ENCODE results near the gene ATXN1.

ATXN1 gene

DNA sequence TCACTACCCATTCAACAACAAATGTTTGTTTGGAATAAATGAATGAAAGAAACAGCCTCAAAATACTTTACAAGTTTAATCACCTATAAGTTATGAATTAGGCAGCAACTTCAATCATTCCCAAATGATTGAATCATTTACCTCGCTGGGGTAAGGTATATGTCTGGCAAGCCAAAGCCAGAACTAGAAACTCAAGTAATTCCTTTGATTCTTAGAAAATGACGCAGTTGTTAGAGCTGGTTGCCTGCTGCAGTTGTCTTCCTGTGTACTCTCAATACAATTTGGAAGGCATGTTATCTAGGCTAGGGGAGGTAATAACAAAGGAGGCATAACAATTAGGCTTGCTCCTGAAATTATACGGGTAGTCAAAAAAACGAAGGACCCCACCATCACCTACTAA lies 160.6 kb downstream of the ATXN1 start:
- no peak for DNase-seq

DNA sequence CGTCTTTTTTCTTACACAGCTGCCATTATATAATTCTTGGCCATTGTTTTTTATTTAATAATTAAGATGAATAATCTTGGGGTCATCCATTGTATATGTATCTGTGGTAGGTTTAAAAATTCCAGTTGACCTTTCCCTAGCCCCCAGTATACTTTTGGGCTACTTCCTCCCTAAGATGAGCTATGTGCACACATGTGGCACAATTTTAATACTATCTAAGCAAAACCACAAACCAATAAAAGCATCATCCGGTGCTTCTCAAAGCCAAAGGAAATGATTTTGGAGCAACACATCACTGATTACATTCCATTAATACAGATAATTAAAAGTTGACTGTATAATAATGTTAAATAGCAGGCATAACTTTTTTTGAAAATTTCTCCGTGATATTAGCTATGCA lies 161.2 kb downstream of the ATXN1 start:
- no peak for DNase-seq

DNA sequence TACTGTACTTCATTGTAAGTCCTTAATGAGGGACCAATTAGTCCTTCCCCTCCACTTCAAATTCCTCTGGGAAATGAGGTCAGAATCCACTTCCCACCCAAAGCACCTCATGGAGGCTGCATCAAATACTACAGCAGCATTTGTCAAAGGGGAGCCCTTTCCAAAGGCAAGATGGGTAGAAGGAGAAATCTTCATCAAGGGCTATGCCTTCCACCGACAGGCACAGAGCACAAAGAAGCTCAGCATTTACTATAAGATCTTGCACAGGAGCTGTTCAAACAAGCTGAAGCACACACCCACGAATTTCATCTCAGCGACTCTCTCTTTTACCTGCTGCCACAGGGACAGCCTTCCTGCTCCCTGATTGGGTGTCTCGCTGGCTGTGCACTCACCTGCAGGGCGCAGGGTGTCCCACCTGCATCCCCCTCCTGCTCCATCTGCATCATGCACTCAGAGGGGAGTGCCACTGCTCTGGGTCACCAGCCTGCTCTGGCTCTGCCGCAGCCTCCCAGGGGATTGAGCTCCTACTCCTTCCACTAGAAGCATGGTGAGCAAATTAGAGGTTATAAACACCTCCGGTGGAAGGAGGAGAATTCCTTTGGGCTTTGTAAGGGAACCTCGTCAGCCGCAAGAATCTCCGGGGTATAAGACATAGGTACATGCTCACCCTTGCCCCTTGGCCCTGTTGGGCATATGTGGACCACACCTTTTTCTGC lies 164.5 kb downstream of the ATXN1 start:
- DNase-seq = no peak

DNA sequence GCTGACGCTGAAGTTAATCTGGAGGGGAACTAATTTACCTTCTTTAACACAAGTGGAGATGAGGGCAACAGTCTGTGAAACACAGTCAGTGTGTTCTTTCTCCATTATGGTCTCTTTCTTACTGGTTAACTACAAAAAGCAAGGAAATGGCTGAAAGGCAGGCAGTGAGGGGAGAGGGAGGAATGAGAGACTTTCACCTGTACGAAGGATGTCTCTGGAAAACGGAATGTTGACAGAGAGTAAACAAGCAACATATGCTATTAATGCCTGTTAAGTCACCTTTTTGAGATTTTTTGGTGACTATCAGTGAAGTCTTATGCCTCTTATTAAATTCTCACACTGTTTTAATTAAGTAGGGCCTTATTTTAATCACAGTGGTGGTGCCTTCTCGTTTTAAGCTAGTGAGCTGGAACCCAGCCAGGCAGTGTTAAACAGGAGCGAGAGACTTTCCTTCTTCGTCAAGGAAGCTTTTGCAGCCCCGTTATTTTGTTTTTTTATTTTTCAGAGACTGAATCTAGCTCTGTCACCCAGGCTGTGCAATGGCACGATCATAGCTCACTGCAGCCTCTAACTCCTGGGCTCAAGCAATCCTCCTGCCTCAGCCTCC lies 165.6 kb downstream of the ATXN1 start:
- no peak for DNase-seq

DNA sequence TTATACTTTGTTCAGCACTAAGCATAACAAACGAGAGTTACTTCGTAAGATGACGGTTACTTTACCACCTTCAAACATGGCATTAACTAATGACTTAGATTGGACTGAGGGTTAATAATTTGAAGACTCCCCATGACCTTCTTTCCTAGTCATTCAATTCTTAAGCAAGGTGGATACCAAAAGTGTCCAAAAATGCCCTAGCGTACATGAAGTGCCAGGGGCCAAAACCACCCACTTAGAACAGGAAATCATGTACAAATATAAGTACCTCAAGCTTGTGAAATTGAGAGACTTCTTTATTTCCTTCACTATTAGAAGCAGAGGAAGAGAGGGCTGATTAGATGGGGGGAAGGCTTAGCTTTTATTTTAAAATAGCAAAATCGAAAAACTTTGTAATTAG lies 166.4 kb downstream of the ATXN1 start:
- no peak for DNase-seq

DNA sequence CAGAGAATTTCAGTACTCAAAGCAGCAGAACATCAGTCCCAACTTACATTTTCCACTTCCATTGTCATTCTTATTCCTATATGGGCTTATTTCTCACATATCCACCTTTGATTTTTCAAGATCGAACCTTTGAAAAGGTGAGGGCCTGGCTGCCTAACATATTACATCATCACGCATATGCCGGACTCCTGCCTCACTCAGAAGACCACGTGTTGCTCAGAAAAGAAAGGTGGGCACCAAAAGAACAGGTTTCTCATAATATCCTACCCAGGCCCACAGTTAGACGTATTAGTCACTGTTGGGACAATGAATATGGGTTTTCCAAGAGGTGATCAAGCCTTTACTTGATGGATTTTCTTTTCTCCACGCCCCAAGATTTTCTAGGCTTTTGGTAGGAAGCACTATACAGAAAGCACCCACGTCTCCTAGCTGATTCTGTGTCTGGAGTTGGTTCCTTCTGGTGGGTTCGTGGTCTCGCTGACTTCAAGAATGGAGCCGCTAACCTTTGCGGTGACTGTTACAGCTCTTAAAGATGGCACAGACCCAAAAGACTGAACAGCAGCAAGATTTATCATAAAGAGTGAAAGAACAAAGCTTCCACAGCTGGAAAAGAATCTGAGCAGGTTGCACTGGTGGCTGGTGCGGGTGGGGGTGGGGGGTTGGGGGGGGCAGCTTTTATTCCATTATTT lies 168.9 kb downstream of the ATXN1 start:
- no peak for DNase-seq

DNA sequence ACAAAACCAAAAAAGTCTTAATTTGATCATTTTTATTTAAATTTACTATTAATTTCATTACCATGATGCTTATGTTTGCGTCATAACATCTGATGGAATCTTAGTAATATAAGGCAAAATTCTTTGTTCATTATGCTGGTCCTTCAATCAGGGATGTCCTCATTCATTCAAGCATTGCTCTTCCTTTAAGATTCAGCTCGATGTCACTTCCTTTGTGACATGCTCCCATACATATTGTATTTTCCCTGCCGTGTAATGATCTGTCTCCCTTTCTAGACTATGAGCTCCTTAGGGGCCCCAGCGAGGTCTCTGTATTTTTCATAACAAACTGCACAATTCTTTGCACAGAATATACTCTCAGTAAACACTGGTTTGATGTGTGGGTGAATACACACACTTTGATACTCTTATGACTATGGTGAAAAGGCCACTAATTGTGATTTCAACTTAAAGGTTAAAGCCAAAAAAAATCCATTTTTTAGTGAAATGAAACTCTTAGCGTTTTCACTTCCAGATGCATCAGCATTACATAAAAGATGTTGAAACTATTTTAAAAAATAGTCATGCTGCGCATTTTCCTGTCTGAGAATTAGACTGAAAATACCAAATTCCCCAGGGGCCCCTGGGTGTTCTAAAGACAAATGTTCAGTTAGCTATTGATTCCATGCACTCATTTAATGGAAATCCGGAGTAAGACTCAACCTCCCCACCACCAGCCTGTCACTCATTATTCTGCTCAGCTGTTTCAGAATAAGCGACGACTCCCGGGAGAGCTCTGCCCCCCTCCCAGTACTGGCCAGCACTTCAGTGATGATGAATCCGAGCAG lies 169.7 kb downstream of the ATXN1 start:
- DNase-seq = peak; percentile 50

DNA sequence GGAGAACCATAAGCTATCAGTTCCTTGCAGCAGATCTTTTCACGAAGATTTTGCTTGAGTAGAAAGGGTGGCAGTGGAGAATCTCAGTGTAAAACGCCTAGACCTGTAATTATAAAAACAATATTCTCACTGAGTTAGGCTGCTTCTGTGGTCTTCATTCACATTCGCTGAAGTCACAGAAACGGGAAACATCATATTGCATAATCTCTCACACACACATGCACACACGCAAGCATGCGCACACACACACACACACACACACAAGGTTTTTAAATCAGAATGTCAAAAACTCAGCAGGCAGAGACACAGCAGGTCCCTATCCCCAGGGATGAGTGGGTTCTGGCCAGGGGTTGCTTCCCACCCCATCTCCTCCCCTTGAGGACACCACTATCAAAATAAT lies 175.5 kb downstream of the ATXN1 start:
- DNase-seq = no peak

DNA sequence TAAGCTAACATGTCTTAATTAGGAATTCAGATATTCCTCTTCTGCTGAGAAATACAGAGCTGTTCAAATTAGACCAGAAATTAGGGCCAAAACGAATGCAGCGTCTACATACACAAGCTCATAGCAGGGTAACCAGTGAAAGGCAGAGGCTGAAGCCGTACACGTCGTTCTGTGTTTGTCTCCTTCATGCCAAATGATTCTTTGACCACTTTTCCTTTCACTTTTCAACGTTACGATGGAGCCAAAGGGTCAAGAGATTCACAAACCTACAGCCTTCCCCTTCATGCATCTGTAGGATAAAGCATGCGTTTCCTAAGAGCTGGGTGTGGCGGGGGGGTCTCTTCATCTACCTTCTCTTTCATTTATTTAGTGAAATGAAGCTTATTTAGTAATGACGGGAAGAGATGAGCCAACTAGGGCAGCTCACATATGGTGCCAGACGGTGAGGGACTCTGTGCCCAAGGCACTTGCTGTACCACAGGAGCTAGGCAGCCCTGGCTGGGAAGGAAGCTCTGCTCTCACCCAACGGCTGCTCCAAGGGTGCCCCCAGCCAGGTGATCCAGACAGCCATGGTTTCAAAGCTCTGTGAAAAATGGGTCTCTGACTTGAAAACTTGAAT lies 178.0 kb downstream of the ATXN1 start:
- no peak for DNase-seq

DNA sequence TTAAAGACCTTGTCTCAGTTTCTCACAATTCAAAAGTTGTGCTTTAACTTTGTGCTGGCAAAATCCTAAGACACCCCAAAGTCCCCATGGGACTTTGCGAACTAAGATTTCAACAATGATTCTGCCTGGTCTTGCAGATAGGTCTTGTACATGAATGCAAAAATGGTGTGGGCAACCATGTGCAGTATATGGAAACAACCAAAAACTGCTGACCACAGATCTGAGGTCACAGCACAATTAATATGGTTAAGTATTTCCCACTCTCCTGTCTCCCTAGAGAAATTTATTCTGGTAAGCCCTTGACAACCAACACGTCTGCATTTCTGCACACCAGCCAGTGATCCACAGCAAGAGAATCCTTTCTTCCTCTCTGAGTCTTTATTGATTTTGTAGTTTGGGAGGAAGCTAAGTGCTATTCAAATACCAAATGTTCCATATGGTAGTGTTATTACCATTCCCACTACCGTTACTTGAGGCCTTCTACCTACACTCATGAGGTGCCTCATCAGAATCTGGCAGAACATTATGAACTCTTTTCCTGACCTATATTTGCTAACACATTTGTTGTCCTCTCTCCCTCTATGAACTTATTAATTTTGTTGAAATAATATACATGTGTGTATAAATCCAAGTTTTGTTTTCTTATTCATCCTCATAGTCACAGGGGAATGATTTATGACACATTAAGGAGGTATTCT lies 178.7 kb downstream of the ATXN1 start:
- DNase-seq = peak; percentile 32

DNA sequence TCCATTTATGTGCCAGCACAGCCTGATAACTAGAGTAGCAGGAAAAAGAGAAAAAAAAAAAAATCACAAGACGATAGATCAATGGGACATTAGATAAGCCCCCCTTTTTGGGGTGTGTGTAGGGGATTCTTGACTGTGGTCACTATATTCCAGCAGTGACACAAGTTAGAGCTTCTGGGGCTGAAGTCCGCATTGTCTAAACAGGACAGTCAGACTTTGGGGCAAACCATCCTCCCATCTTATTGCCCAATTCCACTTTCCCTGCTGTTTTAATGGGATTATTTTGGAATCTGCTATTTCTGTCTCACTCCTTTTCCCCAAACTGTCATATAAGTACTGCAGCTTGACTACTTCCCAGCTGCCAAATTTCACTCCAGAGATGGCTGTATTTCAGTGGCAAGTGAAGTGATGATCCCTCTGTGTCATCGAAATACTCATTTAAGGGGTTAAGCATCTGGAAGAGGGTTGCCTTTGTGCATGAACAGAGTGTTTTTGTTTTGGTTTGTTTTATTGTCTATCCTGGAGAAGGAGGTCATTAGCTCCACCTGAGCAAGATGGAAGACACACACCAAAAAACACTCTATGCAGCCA lies 182.5 kb downstream of the ATXN1 start:
- DNase-seq = no peak

DNA sequence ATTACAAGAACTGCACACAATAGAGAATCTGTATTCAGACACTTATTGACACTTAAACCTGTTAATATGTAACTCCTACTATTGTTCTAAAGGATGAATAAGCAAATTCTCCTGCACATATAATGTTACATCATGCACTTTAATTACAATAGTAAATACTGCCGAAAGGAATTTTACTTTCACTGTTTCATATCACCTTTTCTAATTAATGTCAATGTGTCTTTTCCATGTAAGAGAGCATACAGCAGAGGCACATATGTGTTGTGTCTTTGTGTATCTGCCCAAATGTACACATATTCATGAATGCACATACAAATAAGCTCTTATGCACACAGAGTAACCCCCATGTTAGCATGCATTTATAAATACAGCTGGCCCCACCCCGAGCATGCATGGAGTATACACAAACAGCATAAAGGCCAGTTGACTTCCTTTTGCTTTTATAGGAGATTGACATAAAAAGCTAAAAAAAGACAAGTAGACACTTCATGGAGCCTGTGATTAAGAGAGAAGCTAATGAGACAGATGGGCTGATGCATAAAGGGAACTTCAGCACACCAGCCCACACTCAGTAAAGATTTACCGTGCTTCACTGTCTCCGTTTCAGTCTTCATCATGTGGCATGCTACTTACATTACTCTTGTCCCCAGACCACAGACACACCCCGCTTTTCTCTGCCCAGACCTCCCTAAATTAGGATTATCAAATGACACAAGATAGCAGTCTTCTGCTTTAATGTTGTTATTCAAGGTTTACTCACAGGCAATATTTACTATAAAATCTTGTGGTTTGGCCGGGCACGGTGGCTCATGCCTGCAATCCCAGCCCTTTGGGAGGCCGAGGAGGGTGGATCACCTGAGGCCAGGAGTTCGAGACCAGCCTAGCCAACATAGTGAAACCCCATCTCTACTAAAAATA lies 184.6 kb downstream of the ATXN1 start:
- DNase-seq = no peak

DNA sequence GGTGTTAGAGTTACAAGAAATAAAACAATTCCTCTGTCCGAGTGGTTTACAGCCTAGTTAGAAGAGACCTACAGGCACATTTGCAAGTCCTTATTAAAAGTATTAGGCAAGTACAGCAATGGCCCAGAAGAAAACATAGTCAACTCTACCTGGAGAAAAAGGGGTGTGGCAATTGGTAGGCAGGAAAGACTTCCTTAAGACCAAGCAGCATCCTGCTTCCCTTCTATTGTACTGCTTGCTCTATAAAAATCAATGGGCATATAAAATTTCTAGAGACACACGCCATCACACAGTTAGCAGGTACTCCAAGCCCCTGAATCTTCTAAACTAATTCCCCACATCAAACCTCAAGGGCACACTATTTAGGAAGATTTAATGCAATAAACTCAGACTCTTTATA lies 185.6 kb downstream of the ATXN1 start:
- no peak for DNase-seq

DNA sequence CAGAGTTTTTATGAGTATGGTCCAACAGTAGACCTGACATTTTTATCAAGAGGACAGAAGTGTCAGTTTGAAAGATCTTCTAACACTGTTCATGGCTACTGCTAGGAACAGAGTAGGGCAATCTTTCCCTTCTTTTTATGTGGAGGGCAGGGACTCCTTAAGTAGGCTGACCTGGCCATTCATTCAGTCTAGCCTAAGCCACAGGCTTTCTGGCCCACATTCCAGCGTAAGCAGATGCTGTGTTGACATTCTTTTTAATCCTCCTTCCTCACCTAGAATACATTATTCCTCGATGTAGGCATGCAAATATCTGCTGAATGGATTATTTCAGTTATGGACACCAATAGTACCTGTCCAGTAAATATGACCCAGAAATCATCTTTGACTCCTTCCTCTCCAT lies 188.3 kb downstream of the ATXN1 start:
- no peak for DNase-seq

DNA sequence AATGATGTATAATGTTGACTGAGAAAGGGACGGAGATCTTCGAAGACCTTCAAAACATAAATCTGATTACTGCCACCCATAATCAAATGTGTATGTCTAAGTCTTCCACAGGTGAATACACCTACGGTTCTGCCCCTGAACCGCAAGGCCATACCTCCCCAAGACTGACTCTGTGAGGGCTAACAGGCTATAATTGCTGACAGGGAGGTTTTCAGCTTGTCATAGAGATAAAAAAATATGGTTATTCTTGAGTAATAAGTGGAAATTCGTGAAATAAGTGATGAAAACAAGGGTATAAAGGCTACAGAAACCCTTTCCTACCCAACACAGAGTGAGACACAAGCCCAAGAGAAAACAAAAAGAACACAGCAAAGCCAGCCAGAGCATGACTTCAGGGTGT lies 188.9 kb downstream of the ATXN1 start:
- DNase-seq = no peak

DNA sequence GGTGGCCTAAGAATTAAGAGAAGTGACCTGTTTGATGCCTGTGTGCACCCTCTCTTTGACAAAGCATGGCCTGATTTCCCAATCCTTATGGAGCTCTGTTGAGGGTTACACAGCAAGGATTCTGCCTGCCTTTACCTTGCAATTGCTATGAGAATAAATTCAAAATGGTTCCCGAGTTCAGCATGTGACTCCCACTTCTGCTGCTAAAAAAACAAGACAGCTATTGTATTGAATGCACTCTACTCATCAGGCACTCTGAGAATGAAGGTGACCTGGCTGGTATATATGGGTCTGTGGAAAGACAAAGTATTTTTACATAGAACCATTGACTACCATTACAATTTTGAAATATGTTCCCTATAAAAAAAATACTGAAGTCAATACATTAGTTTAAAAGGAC lies 190.3 kb downstream of the ATXN1 start:
- no peak for DNase-seq

DNA sequence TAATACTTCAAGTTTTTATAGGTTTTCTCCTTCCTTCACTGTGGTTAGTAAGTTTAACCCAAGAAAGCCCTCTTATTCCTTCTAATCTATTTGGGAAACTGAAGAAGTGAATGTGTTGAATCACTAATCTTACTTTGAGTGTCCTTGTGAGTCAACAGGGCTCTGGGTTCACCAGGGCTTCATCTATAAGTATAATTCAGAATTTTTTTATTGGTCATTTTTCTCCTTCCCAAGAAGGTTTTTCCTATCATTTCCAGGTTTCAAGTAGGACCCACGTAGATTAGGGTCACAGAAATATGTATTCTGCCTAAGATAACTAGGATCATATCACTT lies 191.1 kb downstream of the ATXN1 start:
- no peak for DNase-seq

DNA sequence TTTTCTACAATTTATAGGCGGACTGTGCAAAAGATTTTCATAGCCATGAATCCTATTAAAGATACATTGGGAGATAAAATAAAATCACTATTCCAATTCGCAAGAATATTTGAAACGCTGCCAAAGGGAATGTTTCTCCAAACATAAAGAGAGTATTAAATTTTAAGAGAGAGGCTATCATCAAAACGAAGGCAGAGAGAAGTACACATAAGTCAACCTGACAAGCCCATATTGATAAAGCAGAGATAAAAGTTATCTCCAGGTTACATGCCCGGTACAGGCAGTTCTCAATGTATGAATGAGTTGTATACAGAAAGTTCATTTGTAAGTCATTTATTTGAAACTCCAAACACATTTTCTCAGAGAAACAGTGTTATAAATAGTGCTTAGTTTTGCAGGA lies 193.1 kb downstream of the ATXN1 start:
- no peak for DNase-seq

DNA sequence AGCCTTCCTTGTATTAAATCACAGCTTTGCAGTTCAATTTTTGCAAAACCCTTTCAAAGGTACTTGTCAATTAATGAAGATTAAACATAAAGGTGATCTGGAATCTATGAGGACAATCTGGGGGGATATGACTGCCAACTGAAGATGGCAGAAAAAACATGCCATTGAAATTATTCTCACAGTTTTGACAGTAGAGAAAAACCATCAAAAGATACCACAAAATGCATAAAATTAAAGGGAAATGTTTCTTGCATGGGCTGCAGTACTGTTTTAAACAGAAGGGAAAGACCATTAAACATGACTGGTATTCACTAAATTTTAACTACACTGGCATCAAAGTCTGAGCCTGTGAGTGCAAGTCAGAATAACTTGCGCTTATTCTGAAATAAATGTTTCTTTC lies 194.2 kb downstream of the ATXN1 start:
- DNase-seq = no peak

DNA sequence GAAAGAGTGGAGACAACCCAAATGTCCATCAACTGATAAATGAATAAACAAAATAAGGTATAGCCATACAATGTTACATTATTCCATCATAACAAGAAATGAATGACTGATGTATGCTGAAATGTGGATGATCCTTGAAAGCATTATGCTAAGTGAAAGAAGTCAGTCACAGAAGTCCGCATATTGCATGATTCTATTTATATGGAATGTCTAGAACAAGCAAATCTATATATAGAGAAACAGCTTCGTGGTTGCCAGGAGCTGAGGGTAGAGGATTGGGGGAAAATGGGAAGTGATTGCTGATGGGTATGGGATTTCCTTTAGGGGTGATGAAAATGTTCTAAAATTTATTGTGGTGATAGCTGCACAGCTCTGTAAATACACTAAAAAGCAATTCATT lies 196.8 kb downstream of the ATXN1 start:
- peak; percentile 85 for DNase-seq

All from fibroblast of skin of back (primary cell).